Measurements from ENCODE around the gene REG3A.

The REG3A gene

DNA sequence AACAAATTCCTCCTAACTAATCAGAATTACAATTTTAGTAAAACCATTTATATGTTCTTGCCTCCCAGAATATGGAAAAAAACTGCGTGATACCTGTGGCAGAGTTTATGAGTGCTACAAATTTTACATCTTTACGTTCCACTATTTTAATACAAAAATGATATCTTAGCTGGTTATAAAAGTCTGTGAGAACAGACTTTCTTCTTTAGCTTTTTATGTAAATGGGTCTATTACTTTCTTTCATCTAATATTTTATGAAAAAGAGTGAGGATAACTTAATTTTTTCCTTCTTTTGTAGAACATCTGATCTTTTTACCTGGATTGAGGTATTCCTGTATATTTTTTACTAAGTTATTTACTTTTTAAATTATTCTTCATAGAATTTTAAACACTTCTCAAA, 22.1 kb upstream of the REG3A start:
- Histone ChIP-seq H3K27ac (ENCODE audit: poor library complexity, severe bottlenecking) (no peak overlapping the region), H3K4me3 (ENCODE audit: severe bottlenecking) (no peak overlapping the region), H3K36me3 (ENCODE audit: low read depth) (no peaks in the 10 kb centered on the region), H3K4me1 (ENCODE audit: insufficient read depth, poor library complexity, severe bottlenecking) (no peaks in the 10 kb centered on the region), H3K27me3 (ENCODE audit: insufficient read depth, poor library complexity, severe bottlenecking) (no peaks in the 10 kb centered on the region), H3K9me3 (ENCODE audit: severe bottlenecking) (no peaks in the 10 kb centered on the region)
- DNase-seq (ENCODE audit: low spot score), result no peak
- TF ChIP-seq, protein P1, sequence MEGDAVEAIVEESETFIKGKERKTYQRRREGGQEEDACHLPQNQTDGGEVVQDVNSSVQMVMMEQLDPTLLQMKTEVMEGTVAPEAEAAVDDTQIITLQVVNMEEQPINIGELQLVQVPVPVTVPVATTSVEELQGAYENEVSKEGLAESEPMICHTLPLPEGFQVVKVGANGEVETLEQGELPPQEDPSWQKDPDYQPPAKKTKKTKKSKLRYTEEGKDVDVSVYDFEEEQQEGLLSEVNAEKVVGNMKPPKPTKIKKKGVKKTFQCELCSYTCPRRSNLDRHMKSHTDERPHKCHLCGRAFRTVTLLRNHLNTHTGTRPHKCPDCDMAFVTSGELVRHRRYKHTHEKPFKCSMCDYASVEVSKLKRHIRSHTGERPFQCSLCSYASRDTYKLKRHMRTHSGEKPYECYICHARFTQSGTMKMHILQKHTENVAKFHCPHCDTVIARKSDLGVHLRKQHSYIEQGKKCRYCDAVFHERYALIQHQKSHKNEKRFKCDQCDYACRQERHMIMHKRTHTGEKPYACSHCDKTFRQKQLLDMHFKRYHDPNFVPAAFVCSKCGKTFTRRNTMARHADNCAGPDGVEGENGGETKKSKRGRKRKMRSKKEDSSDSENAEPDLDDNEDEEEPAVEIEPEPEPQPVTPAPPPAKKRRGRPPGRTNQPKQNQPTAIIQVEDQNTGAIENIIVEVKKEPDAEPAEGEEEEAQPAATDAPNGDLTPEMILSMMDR (IDR thresholded peaks at IDR 0.05; ENCODE audit: poor library complexity, severe bottlenecking), result no peak
- ATAC-seq (ENCODE audit: low read depth), result no peak

DNA sequence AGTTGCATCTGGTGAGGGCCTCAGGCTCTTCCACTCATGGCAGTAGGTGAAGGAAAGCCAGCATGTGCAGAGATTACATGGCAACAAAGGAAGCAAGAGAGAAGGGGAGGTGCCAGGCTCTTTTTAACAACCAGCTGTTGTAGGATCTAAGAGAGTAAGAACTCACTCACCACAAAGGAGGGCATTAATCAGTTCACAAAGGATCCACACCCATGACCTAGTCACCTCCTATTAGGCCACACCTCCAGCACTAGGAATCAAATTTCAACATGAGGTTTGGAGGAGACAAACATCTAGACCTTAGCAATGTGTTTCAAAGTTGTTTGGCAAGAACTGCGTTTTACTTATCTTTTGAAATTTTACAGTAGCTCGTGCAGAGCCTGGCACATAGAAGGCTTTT, 20.5 kb upstream of the REG3A start:
- DNase-seq (ENCODE audit: low spot score) (no peak), ATAC-seq (ENCODE audit: low read depth) (peak; percentile 17; the same call in 1 of the 3 replicates)
- no peaks in the 10 kb centered on the region for H3K4me1 ChIP-seq (ENCODE audit: insufficient read depth, poor library complexity, severe bottlenecking)
- no peak overlapping the region for H3K4me3 ChIP-seq (ENCODE audit: severe bottlenecking)
- H3K36me3 ChIP-seq (ENCODE audit: low read depth), result no peaks in the 10 kb centered on the region
- H3K27me3 ChIP-seq (ENCODE audit: insufficient read depth, poor library complexity, severe bottlenecking), result no peaks in the 10 kb centered on the region
- H3K9me3 ChIP-seq (ENCODE audit: severe bottlenecking), result no peaks in the 10 kb centered on the region
- H3K27ac ChIP-seq (ENCODE audit: poor library complexity, severe bottlenecking), result no peak overlapping the region
- TF ChIP-seq, protein P1 (IDR thresholded peaks at IDR 0.05; ENCODE audit: poor library complexity, severe bottlenecking), result no peak

DNA sequence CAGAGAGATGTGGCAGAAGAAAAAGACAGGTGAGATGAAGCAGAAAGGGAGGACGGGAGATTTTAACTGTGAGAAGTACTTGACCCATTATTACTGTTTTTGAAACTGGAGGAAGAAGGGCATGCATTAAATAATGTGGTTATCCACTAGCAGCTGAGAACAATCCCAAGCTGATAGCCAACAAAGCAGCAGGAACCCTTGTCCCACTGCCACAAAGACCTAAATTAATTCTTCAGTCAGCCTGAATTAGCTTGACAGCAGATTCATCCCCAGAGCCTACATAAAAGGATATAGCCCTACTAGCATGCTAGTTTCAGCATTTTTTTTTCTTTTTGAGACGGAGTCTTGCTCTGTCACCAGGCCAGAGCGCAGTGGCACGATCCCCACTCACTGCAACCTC, 19.5 kb upstream of the REG3A start:
- TF ChIP-seq, protein P1 (IDR thresholded peaks at IDR 0.05; ENCODE audit: poor library complexity, severe bottlenecking), result no peak
- no peak overlapping the region for H3K4me3 ChIP-seq (ENCODE audit: severe bottlenecking)
- no peak for ATAC-seq (ENCODE audit: low read depth)
- H3K9me3 ChIP-seq (ENCODE audit: severe bottlenecking), result no peaks in the 10 kb centered on the region
- H3K4me1 ChIP-seq (ENCODE audit: insufficient read depth, poor library complexity, severe bottlenecking), result no peaks in the 10 kb centered on the region
- no peak overlapping the region for H3K27ac ChIP-seq (ENCODE audit: poor library complexity, severe bottlenecking)
- H3K27me3 ChIP-seq (ENCODE audit: insufficient read depth, poor library complexity, severe bottlenecking), result no peaks in the 10 kb centered on the region
- no peaks in the 10 kb centered on the region for H3K36me3 ChIP-seq (ENCODE audit: low read depth)
- DNase-seq (ENCODE audit: low spot score), result no peak

DNA sequence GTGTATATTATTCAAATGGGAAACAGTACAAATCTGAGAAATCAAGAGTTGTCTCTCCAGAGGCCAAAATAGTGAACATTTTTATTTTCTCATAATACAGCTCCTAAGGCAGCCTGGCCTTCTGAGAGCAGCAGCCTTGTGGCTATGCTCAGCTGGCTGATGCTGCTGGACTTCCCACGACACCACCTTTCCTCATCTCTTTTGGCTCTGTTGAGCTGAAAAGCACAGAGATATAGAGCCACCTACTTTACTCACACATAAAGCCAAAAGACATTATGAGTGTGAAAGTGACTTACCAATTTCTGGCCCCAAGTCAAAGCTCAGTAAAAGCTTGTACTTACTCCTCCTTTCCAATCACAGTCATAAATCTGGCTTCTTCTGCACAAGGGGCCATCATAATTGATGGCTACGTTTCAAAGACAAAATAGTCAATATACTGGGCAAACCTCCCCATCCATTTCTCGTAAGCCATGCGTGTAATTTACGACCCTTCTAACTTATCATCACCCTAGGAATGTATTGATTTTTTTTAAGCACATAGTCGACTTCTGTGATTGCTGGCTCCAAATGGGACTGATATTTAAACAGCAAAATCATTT, 18.6 kb upstream of the REG3A start:
- DNase-seq (ENCODE audit: low spot score), result no peak
- H3K27me3 ChIP-seq (ENCODE audit: insufficient read depth, poor library complexity, severe bottlenecking), result no peaks in the 10 kb centered on the region
- no peak for ATAC-seq (ENCODE audit: low read depth)
- no peaks in the 10 kb centered on the region for H3K36me3 ChIP-seq (ENCODE audit: low read depth)
- TF ChIP-seq, protein P1 (IDR thresholded peaks at IDR 0.05; ENCODE audit: poor library complexity, severe bottlenecking), result no peak
- no peaks in the 10 kb centered on the region for H3K9me3 ChIP-seq (ENCODE audit: severe bottlenecking)
- H3K4me3 ChIP-seq (ENCODE audit: severe bottlenecking), result no peak overlapping the region
- H3K27ac ChIP-seq (ENCODE audit: poor library complexity, severe bottlenecking), result no peak overlapping the region
- H3K4me1 ChIP-seq (ENCODE audit: insufficient read depth, poor library complexity, severe bottlenecking), result no peaks in the 10 kb centered on the region

DNA sequence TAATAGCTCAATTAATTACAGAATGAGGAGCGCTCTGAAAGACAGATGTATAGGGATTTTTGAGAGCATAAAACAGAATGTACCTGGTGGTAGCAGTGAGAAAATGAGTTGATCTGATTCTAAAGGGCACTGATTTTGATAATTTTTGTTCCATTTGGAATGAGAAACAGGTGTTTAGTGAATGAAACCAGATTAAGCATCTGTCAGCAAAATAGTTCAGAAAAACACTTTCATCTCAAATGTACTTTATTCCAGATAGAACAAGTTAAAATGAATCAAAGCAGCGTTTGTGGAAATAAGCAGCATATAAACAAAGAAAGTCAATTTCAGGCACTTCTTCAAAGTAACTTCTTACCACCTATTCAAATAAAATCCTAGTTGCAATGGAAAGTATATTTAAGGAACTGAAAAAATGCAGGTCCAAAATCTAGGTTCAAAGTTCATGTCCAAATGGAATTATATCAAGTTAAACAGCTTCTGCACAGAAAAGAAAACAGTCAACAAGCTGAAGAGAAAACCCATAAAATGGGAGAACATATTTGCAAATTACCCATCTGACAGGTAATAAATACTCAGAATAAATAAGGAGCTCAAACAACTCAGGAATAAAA, 11.9 kb upstream of the REG3A start:
- no peak overlapping the region for H3K4me3 ChIP-seq (ENCODE audit: severe bottlenecking)
- ATAC-seq (ENCODE audit: low read depth) (no peak), DNase-seq (ENCODE audit: low spot score) (no peak)
- no peaks in the 10 kb centered on the region for H3K36me3 ChIP-seq (ENCODE audit: low read depth)
- no peaks in the 10 kb centered on the region for H3K9me3 ChIP-seq (ENCODE audit: severe bottlenecking)
- TF ChIP-seq, protein P1 (IDR thresholded peaks at IDR 0.05; ENCODE audit: poor library complexity, severe bottlenecking), result no peak
- H3K27ac ChIP-seq (ENCODE audit: poor library complexity, severe bottlenecking), result no peak overlapping the region
- H3K27me3 ChIP-seq (ENCODE audit: insufficient read depth, poor library complexity, severe bottlenecking), result no peaks in the 10 kb centered on the region
- H3K4me1 ChIP-seq (ENCODE audit: insufficient read depth, poor library complexity, severe bottlenecking), result no peaks in the 10 kb centered on the region

Measured in RWPE2 (cell line).